GM19328 (cell line): ENCODE data around the gene SCGB1C1.
"Not testable (repeated sequence)": the region's sequence is repeated elsewhere in the genome, so short reads cannot be mapped to it uniquely, and the experiment has no call there.

Experiments used
- ATAC-seq: cut with Tn5 transposase; IDR thresholded peaks from one replicate; pipeline ENCODE4 v1.9.1; 2021; ENCODE audit warnings: mild to moderate bottlenecking, moderate library complexity; ENCODE audit not compliant: unreplicated experiment

SCGB1C1 gene

DNA sequence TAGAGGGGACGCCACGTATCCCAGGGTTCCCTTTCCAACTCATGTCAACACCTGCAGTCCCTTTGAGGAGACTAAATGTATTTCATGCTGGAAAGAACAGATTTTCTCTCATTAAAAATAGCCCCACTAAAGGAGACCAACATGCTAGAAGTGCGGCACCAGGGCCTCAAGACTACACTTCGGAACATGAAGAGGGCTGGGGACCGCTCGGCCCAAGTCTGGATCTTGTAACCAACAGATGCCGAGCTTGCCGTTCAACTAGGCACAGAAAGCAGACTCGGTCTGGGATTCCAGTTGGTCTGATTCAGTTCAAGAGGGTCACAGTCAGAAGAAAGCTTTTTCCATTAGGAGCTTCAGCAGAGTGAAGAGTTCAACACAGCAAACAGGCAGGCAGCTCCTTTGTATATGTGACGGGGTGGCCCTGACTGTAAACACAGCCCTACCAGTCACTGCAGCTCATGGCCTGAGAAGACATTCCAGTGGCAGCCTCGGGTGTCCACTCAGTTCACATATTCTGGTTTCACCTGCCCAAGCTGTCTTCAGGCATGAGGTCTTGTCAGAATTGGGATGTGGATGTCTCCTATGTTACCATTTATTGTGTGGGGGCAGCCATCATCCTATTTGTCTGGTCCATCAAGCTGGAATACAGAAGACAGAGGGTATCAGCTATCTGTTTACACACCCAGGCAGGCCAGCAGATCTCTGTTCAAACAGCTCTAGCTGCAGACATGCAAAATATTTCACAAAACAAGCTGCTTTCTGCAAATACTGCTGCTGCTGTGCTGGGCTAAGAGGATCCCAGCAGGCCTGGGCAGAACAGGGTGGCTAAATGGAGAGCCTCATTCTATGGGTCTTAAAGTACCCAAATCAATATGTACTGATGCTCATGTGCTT is 23.4 kb downstream of the SCGB1C1 start:
- ATAC-seq: no peak

DNA sequence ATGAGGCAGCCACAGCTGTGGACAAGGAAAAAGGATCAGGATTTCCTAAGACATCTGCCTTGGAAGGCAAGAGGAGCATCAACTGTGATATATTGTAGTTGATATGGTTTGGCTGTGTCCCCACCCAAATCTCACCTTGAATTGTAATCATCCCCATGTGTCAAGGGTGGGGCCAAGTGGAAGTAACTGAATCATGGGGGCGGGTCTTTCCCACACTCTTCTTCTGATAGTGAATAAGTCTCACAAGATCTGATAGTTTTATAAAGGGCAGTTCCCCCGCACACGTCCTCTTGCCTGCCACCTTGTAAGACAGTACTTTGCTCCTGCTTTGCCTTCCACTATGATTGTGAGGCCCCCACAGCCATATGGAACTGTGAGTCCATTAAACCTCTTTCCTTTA is 24.8 kb downstream of the SCGB1C1 start:
- ATAC-seq: no peak

DNA sequence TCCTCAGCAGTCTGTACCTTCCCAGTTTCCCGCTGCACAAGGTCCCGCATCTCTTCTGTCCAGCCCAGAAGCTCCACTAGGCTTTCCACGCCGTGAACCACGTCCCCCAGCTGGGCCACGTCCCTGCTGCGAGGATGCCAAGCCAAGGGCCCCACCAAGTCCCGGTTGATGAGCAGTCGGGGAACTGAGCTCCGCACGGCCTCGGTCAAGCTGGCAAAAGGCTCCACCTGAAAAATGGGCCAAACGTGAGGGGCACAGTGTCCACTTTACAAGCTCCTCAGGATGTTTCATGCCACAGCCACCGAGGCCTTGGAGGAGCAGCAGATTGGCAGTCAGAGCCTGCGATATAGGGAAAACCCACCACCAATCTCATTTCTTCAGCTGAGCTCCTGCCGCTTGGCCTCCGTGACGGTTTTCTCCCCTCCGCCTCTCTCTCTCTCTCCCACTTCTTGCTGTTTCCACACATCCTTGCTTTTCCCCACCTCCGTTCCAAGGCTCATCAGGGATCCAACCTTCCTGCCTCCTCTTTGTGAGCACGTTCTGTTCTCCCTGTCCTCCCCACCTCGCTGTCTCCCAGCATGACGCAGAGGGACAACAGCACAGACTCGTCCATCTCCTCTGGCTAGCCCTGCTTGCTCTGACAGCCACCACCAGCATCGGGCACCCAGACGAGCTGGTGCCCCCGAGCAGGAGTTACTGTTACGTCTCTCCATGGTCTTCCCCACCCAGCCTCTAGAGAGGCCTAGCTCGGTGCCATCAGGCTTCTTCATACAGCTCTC is 26.1 kb downstream of the SCGB1C1 start:
- ATAC-seq: no peak

DNA sequence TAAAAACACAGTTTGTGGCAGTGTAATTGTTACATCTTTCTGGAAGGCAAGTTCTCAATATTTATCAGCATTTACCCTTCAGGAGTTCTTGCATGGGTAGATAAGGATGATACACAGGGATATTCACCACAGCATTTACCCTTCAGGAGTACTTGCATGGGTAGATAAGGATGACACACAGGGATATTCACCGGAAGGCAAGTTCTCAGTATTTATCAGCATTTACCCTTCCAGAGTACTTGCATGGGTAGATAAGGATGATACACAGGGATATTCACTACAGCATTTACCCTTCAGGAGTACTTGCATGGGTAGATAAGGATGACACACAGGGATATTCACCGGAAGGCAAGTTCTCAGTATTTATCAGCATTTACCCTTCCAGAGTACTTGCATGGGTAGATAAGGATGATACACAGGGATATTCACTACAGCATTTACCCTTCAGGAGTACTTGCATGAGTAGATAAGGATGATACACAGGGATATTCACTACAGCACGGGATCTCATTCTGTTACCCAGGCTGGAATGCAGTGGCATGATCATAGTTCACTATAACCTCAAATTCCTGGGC is 27.9 kb downstream of the SCGB1C1 start:
- ATAC-seq: not testable (repeated sequence)

DNA sequence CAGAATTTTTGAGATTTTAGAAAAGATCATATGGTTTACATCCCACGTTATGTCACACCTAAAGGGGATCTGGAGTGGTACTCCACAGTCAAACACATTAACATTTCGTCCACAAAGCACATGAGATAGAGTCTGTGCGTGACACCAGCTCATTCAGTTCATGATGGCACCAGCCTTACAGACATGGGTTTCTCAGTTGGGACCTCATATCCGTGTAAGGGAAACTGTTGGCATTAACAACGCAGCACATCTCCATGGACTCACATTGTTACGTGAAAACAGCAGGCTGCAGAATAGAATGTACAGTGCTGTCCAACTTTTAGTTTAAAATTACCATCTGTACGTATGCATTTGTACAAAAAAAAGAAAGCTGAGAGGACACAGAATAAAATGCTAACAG is 28.7 kb downstream of the SCGB1C1 start:
- ATAC-seq: no peak

DNA sequence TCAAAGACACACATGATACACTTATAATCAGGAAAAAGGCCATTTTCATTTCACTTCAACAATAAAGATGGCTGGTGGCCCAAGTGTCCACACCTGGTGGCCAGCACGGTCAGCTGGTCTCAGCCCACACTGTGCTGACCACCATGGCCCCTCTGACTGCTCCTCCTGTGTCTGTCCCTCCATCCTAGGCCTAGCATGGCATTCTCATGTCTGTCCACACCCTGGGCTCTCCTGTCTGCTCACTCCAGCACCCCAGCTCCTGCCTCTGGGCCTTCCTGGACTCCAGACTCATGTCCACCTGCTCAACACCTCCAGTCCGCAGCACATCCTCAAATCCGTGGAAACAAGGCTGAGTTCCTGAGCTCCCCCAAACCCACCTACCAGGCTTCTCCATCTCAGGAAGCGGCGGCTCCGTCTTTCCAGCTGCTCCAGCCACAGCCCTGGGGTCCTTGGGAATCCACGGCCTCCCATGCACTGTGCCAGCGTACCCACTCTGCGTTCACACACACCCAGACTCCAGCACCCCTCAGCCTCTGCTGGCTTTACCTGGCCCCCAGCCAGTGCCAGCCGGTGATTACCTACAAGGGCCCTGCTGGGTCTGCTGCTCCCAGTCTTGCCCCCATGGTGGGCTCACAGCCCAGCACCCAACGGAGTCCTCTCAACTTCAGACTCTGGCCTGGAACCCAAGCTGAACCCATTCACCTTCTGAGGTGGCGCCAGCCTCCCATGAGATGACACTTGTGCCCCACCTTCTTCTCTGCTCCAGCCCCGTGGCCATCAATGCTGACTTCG is 29.3 kb downstream of the SCGB1C1 start:
- no peak for ATAC-seq

DNA sequence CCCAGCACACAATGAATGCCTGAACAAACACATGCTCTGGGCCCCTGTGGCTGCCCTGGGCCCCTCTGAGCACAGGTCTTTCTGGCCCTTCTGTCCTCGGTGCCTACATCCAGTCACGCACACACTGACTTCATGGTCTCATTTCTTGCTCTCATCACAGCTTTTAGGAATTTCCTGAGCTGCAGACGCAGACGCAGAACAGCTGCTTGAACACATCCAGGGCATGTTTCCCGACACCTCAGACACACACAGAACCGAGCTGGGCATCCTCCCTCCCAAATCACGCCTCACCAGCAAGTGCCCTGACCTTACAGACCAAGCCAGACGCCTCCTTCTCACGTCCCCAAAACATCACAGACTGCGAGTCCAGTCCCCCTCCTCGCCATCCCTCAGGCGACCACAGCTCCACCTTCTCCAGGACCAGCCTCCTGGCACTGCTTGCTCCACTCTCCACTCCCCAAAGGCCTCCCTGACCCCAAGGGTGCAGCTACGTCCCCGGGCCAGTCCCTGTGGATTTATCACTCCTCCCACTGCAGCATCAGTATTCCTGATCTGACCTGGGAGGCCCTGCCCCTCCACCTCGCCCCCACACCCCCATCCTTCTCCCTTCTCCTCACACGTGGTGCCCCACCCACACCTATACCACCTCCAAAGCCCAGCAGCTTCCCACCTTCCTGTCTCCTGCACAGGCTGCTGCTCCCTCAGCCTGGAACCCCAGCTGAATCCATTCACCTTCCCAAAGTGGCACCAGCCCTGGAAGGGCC is 30.3 kb downstream of the SCGB1C1 start:
- ATAC-seq: no peak

DNA sequence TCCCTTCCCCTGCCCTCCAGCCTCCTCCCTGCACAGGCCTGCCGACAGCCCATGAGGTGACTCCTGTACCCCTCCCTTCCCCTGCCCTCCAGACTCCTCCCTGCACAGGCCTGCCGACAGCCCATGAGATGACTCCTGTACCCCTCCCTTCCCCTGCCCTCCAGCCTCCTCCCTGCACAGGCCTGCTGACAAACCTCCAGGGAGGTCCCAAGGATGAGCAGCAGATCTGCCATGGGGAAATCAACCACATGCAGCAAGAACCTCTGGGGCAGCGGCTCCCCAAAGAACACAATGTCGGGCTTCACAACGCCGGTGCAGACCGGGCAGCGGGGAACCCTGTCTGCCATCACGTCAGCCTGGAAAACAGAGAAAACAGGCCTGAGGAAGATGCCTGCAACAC is 31.0 kb downstream of the SCGB1C1 start:
- no peak for ATAC-seq

DNA sequence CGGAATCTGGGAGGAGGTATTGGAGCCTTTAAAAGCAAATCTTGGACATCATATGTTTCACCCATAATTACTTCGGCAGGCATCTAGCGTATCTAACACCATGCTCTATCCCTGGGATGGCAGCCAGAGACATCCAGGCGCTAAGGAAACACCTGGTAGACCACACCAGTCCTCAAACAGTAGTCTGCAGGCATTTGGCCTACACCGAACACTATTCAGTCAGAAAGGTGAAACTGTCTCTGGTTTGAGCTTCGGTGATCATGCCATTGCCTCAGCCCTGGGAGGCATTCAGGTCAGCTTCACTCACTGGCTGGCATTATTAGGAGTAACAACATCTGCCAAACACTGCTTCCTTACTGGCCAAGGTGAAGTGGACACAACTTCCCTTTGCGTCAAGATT is 31.5 kb downstream of the SCGB1C1 start:
- ATAC-seq: no peak

DNA sequence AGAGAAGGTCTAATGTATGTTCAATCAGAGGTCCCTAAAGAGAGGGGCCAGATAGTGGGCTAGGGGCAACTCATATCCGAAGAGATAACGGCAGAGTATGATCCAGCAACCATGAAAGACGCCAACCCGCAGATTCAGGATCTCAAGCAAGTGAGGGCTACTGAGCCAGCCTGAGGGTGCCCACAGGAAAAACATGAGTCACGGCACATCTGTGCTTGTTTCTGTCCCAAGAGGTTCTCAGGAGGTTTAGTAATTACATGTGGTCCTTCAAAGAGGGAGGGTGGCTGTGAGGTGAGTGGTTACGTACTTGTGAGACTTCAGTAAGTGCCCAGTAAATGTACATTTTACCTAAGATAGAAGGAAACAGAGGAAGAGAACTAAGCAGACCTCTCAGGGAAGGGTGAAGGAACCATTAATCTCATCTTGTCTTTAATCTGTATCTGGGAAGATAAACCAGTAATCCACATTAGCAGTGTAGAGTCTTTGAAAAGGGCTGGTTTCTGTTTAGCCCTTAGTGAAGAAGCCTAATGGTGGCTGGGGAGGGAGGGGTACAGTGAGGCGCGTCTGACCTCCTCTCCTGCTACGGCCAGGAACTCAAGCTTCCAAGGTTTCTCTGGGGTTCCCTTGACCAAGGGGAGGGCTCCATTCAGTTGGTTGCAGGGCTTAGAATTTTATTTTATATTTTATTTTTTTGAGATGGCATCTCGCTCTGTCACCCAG is 33.0 kb downstream of the SCGB1C1 start:
- no peak for ATAC-seq

DNA sequence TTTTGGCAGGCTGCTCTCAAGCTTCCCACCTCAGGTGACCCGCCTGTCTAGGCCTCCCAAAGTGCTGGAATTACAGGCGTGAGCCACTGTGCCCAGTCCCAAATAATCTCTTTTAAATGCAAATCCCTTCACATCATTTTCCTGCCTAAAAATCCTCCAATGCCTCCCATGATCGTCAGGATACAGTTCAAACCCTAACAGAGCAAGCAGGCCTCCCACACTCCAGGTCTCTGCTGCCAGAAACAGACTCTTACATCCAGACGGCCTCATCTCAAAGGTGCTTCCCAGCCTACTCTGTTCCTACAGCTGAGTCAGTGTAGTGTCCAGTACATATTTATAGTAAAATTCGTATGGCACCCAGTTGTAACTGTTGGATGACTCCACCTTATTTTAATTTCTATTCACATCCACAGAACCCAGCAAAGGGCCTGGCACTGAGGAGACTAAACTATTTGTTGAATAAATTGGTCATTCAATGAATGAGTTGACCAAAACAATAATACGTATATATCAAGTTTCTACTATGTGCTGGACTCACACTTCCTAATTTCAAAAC is 35.0 kb downstream of the SCGB1C1 start:
- ATAC-seq: no peak

DNA sequence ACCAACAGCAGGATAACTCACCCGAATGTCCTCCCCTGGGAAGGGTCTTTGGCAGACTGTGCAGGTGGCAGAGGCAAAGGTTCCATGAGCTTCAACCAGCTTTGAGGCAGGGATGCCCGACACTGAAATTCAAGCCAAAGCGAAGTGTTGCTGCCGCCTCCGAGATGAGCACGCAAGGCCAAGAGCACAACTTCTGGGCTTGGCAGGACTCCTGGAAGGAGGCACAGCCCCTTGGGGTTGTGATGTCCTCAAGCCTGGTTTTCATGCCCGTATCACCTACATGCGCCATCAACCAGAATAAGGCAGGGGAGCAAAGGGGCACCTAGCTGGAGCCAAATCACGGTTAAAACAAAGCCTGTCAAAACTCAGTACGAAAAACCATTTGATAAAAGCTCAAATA is 37.6 kb downstream of the SCGB1C1 start:
- no peak for ATAC-seq

DNA sequence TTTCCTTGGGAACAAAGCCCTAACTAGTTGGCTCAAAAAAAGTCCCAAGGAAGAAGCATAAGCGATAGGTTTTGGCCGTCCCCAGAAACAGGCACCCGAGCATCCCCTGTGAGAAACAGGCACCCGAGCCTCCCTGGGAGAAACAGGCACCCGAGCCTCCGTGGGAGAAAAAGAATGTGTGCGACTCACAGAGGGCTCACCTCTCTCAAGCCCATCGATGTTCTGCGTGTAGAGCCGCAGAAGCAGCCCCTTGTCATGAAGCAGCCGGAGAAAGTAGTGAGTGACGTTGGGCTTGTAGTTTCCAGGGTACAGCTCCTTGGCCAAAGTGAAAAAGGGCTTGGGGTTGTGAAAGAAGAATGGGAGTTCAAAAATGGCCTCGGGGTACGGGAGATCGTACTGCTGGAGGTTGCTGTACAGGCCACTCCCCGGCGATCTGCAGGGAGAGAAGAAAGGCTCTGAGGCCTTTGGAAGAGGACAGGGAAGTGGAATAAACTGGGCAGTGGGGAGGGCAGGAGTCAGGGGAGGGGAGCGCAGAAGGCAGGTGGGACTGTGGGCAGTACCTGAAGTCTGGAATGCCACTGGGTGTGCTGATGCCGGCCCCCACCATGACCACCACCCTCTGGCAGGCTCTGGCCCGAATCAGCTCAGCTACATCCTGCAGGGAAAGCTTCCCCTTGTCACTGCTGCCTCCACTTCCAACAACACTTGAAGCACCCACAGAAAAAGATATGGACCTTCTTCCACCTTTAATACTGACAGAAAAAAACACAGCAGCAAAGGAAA is 40.1 kb downstream of the SCGB1C1 start:
- no peak for ATAC-seq

DNA sequence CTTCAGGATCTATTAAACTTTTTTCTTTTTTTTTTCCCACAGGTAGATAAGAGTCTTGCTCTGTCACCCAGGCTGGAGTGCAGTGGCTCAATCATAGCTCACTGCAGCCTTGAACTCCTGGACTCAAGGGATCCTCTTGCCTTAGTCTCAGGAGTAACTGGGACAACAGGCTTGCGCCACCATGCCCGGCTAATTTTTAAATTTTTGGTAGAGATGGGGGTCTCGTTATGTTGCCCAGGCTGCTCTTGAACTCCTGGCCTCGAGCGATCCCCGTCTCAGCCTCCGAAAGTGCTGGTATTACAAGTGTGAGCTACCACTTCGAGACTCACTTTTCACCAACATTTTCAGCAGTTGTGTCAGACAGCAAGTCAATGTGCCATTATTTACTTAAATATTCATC is 42.3 kb downstream of the SCGB1C1 start:
- no peak for ATAC-seq

DNA sequence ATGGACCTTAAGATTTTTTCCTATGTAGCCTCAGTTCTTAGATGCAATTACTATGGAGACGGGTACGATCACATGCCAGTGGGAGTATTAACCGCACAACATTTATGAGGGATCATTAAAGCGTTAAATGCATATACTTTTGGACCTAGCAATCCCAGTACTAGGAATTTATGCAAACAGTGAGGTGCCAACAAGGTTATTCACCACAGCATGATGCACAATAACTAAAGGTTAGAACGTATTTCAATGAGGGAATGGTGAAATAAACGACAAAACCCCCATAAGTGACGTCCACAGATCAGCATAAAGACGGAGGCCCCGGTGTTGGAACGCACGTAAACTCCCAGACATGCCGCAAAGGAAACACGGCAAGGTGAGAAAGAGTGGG is 42.7 kb downstream of the SCGB1C1 start:
- ATAC-seq: no peak

DNA sequence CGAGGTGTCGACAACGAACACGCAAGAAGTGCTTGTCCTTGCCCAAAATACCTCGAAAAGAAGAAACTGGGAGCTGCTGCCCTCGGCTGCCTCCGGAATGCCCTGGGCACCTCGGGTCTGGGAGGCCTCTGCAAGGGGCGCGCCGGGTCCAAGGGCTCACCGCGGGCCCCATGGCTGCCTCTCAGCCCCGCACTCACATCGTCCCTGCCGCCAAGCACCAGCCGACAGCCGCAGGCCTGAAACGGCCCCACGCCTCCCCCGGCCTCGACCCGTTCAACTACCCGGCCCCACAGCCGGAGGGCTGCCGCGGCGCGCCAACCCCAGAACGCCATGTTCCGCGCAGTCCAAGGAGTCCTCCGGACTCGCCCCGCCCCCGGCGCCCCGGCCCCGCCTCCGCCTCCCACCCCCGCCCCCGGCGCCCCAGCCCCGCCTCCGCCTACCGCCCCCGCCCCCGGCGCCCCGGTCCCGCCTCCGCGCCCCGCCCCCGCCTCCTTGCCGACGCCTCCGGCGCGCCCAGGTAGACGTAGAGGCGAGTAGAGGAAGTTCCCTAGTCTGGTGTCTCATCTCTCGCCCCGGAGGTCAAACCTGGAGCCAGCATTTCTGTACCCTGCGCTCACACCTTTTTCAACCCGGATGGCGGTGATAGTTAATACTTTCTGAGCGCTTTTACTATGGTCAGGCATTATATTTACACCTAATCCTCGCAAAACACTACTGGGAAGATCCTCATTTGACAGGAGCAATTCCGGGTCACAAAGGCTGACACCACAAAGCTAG is 43.3 kb downstream of the SCGB1C1 start, which contains the start of gene SIRT3:
Gene SIRT3 (minus strand): TSS at position 346 of the 777 bp plus-strand sequence. CDS start 14 bp downstream, at position 332.
- peak; percentile 68 for ATAC-seq
